DMS 273 (cell line): ENCODE results near the gene APELA.
"Not testable (repeated sequence)": the region's sequence is repeated elsewhere in the genome, so short reads cannot be mapped to it uniquely, and the experiment has no call there.

ENCODE experiments used
- DNase-seq: peaks from one replicate; lab custom pipeline; 2025; ENCODE audit not compliant: unreplicated experiment; lab: John Stamatoyannopoulos, UW

APELA gene, protein sequence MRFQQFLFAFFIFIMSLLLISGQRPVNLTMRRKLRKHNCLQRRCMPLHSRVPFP

DNA sequence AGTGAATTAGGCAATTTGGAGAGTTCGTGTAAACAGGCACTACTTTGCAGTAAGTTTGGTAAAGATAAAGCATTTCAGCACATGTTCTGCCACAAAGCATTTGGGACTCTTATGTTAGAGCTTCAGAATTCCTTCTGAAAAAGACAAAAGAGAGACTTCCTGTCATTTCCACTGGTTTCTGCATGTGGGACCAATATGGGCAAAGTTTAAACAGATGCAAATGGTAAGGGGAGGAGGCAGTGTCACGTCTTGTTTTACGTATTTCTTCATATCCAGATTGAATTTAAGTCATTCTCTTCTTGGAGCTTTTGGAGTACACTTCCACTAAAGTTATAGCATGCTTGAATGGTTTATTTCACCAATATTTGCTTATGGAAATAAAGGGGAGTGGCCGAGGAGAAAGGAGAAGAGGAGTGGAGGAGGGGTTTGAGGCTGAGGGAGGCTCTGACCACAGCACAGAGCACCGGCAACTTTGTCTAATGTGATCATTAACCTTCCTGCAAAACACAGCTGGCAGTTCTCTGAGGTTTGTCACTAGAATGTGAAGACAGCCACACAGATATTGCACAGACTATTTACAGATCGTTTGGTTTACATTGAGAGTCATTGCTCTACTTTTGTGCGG is at the start of gene APELA:
Gene APELA, plus strand, starts transcription at position 479 of the 625 bp plus-strand sequence. CDS start 154 bp downstream, outside the sequence.
- DNase-seq: no peak

DNA sequence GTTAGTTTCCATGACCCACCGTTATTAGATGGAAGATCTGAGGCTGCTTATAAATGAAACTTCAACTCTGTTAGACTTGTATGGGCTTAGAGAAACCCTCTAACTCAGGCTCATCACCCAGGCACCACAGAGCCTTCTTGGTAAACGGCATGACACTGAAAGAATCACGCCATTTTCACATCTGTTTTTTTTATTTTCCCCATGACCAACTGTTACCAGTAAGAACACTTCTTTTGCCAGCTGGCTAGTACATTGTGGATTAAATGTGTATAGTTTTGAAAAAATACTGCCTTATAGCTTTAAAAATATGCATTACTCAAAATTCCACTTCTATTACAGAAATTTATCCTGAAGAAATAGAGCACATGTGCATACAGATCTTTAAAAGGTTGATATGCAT is 48.0 kb upstream of the APELA start:
- no peak for DNase-seq

DNA sequence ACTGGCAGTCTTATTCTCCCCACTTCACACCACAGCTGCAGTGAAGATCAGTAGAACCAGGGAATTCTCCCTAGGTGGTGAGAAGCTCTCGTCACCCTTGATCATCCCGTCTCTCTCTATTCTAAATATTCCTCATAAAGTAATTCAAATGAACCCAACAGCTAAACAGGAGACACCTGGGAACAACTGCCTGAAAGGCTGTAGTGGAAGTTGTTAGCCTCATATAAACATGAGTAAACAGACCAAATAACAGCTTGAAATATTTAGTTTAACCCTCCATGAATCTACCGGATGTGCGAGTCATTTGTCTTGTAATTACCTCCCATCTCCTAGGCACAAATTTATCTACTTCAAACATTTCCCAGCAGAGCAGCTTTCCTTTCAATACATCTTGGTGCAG is 30.4 kb upstream of the APELA start:
- no peak for DNase-seq

DNA sequence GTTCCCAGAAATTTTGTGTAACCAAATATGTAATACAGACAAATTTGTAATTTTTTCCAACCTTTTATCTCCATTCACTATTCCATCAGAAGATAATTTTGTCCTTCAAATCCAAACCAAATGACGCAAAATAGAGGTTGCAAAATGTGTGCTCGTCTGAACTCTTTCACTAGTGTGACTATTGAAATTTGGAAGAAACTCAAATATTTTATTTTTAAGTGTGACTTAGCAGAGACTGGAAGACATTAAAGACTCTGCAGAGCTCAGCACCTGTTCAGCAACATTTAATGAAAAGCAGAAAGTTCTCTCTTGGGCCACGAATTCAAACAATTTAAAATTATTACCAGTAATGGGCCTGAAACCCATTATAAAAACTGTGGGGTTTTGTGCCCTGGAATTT is 30.0 kb upstream of the APELA start:
- no peak for DNase-seq

DNA sequence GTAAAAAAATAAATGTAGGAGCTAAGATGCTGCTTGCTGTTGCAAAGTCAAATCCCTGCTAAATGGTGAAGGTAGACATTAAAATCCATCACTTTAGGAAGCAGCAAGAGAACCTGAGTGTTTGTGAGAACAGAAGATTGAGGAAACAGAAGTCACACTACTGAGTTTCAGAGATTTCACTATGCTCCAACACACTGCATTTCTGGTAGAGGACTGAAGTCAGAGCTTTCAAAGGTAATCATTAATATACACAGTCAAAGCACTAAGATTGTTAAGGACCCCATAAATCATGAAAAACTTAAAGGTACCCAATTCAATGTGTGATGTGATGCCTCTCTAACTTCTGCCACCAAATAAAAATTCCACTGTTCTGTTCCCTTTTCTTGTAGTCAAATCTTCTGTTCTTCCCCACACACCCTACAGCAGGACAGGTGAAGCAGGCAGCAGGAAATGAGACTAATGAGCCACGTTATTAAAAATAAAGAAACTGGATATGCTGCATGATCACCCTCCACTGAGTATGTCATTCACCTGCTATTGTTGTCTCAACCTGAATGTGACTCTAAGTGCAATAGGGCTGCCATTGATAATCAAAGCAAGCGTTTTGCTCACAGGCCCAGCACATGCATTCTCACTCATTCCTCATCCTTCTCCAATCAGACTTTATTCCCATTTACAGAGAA is 28.9 kb upstream of the APELA start:
- no peak for DNase-seq

DNA sequence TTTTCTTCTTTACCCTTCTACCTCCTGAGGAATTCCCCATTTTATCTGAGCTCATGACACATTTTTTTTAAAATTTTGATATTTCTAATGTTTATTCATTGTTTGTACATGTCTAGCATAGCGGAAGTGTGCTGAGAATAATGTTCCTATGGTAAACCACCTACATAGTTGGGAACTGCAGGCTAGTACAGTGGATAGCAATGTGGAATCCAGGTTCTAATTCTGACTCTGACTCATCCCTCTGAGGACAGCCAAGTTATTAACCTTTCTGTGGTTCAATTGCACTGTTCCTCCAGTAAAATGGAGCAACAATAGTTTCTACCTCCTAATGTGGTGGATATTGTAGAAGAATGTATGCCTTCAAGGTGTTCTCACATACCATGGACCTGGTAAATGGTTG is 20.6 kb upstream of the APELA start:
- no peak for DNase-seq

DNA sequence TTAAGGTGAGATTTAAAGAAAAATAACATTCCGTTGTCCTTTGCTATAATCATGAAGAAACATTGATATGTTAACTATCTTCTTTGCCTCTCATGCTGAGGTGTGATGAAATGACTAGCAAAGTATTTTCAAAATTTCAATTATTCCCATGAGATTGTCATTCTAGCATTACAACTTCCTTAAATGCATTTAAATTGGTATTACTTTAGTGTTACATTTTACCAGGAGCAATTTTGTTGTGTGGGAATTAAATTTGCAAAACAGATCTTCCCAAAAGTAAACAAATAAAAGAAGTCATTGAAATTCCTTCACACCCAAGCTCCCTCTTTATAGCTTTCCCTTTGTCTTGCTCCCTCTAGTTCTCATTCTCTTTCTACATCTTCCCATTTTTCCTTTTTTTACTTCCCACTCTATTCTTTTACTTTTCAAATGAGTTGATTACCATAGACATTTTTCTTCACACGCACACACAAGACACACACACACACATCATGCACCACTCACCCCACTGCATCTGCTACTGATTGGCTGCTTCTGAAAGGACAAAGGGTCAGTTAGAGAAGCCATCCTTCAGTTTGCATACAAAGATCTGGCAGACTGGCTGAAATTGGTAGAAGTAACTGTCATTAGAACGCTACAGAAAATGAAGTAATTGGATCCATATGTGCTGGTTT is 10.0 kb upstream of the APELA start:
- DNase-seq: no peak

DNA sequence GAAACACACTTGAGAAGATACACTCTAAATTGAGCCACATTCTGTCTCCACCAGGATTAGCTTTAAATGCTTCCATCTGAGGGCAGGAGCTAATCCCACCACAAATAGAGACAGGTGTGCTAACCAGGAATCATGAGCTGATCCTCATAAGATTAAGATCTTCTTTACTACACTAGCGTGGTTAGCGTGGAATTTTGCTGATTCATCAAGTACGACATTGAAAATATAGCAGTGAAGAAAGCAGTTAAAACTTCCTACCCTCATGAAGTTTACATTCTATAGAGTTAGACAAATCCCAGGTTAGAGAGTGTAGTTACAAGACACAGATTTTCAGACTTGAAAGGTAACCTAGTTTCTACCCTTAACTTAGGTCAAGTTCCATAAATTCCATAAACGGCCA is 5.3 kb upstream of the APELA start:
- DNase-seq: no peak

DNA sequence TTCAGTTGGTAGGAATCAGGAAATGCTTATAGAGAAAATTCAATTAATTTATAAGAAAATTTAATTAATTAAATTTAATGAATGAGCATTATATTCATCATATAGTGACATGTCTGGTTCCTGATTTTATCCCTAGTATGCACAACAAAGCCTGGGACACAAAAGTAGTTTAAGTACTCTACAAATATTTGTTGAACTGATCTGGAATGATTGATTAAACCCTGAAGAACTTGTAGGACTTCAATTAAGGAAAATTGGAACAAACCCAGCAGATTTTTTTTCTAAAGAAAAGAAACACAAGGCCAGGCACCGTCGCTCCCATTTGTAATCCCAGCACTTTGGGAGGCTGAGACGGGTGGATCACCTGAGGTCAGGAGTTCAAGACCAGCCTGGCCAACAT is 4.5 kb upstream of the APELA start:
- no peak for DNase-seq

DNA sequence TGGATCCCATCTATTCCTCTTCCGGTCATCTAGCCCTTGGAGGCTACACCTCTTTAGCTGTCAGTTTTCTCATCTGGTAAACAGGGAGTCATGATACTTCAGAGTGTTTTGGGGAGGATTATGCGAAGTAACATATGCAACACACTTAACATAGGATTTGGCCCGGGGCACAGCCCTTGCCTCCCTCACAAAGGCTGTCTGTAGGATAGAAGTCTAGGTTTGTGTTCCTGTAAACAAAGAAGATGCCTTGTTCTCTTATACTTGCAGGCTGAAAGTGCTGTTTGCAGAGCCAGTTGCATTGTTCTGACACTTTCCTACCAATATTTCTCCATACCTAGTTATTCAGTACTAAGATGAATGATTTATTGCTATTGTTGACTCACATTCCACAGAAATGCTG is 2.2 kb upstream of the APELA start:
- DNase-seq: no peak

DNA sequence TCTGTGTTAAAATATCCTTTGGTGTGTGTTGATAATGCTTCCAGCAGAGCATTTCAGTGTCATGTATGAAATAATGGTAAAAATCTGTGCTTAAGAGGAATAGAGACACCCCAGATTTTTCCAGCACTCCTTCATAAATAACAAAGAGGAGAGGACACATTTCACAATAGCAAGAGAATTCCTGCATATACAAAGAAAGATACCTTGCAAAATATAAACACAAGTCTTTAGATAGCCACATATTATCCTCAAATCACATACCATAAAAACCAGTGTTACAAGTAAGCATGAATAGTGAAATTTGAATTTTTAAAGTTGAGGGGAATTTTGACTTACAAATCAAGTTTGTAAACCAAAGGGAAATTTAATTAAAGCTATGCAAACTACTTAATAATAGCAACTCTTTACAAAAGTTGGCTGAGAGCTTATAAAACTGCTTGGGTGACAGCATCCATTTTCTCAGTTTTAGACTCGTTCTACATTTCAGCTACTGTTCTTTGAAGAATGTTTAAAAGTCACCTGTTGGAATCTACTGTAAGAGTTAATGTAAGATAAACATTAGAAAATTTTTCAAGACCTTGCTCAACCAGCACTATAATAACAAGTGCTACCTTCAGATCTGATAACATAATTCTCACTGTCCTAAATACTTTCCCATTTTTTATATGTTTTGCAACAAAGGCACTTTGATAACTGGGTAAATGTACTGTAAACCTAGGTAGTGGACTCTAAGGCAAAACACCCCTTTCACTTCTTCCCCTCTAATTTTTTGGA is 3.7 kb downstream of the APELA start:
- DNase-seq: no peak

DNA sequence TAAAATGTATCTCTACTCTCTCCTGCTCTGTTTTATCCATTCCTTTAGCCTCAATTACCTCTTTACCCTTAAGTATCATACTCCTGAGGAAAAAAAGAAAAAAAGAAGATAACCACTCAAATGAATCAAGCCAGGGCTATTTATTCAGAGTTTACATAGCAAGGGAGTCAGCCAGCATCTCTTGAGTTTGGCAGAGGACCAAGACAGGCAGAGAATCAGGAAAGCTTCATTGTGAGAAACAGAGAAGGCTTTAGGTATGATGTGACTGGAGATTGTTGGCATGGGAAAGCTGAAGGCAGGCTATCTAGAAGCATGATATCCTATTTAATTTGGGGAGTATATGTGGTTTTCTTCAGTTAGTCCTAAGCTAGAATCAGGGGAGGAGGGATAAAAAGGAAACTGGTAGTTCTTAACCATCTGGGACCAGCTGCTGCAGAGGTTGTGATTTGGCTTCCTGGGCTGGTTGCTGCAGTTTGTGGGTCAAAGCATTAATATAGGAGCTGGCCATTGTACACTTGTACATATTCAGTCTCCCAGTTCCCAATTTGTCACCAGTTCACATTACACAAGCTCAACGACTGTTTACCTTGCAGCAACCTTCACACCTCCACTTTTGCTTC is 11.2 kb downstream of the APELA start:
- no peak for DNase-seq

DNA sequence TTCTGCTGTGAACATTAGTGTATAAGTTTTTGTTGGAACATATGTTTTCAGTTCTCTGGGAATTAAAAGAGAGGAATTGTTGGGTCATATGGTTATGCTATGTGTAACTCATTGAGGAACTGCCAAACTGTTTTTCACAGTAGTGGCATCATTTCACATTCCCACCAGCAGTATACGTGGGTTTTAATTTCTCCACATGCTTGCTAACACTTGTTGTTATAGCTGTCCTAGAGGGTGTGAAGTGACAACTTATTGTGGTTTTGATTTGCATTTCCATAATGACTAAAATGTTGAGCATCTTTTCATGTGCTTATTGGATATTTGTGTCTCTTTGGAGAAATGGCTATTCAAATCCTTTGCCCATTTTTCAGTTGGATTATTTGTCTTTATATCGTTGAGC is 13.7 kb downstream of the APELA start:
- no peak for DNase-seq

DNA sequence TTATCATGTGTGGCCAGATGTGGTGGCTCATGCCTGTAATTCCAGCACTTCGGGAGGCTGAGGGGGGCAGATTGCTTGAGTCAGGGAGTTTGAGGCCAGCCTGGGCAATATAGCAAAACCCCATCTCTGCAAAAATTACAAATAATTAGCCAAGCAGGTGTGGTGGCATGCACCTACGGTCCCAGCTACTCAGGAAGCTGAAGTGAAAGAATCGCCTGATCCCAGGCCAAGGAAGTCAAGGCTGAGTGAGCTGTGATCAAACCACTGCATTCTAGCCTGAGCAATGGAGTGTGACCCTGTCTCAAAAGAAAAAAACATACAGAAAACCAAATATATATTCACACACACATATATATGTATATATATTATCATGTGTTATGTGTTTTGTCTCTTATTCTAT is 15.0 kb downstream of the APELA start:
- no peak for DNase-seq

DNA sequence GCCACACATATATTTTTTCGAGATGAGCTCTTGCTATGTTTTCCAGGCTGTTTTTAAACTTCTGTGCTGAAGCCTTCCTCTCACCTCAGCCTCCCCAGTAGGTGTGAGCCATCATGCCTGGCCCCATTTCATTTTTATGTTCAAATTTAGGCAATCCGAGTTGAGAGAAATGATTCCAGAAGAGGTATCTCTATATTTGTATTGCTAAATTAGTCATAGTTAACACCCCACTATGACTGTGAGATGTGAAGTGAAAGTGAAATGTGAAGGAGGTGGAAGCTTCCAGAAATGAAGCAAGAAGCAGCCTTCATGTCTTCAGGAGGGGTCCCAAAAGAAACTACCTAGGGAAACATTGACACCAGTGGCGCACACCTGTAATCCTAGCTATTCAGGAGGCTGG is 17.7 kb downstream of the APELA start:
- DNase-seq: no peak

DNA sequence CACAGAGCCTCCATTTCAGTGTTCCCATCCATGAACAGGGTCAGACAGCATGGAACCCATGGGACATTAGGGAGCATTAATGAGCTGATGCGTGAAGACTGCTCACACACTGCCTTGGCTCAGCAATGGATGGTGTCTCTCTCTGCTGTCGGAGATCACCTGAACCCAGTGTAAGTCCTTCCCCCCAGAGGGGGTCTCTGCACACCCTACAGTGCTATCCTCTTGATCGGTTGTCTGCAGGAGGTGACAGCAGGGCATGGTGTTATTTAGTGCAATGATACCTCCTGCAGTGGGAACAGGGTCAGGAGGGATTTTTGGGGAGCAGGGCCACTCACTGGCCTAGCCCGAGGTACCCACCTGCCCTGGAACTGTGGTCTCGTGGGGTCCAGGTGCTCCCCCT is 25.6 kb downstream of the APELA start:
- DNase-seq: no peak

DNA sequence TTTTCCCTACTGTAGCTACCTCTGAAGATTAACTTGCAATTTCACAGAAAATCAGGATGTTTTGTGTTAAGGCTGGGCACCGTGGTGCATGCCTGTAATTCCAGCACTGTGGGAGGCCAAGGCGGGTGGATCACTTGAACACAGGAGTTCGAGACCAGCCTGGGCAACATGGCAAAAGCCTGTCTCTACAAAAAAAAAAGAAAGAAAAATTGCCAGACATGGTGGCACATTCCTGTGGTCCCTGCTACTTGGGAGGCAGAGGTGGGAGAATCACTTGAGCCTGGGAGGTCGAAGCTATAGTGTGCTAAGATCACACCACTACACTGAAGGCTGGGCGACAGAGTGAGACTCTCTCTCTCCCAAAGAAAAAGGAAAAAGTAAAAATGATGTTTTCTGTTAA is 27.4 kb downstream of the APELA start:
- no peak for DNase-seq

DNA sequence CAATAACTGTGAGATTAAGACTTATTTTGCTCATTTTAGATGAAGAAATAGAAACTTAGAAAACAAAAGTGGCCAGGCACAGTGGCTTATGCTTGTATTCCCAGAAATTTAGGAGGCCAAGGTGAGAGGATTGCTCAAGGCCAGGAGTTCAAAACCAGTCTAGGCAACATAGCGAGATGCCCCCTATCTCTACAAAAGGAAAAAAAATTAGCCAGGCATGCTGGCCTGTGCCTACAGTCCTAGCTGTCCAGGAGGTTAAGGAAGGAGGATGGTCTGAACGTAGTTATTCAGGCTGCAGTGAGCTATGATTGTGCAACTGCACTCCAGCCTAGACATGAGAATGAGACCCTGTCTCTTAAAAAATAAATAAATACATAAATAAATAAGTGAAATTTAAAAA is 28.0 kb downstream of the APELA start:
- no peak for DNase-seq

DNA sequence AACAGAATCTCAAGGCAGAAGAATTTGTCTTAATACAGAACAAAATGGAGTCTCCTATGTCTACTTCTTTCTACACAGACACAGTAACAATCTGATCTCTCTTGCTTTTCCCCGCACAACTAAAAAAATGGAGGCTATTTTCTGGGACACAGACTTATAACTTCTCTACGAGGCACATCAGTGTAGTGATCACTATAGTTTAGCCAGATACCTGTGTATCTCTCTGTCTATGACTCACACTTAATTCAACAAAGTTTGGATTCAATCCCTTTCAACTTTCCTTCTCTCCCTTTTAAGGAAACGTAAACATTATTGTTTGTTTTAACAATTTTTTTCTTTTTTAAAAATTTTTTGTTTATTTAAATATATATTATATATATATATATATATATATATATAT is 29.4 kb downstream of the APELA start:
- DNase-seq: no peak

DNA sequence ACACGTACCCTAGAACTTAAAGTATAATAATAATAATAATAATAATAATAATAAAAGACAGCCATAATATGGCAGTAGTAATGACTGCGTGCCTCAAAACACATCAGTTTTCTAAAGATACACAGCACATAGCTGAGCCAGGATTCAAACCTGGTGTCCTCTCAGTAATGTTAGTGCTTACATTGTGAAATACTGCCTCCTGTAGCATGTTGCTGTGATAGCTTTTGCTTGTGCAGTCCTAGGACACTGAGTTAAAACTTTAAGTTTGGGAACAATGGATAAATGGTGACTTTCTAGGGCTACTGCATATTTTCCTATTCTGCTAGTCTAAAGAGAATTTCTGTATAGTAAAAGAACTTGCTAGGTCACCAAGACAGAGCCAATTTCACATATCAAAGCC is 36.5 kb downstream of the APELA start:
- DNase-seq: not testable (repeated sequence)

DNA sequence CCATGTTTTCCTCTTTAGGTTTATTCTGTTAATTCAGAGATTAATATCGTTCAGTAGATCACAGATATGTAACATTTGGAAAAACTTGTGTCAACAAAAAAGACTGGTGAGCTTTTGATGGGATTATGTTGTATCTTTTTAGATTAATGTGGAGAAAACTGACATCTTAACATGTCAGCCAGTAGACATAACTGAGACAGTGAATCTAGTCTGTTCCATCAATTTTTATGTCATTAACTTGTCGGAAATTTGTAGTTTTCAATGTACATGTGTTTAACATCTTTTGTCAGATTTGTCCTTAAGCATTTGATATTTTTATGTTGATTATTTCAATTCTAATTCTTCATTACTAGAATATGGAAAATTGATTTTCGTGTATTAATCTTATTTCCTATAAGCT is 42.0 kb downstream of the APELA start:
- no peak for DNase-seq
